HepG2 (cell line): Measurements from ENCODE around the gene AJUBA. TPM values are rescaled to one million over a fixed set of nuclear protein-coding genes. Genes with fewer than 3 reads are reported as not detected.
A peak's percentile ranks its signal among the peaks of the same experiment; 100 is the strongest.

Source experiments
- ADNP ChIP-seq: sonication (generic); formaldehyde crosslinking; IDR thresholded peaks from 2 replicates; pipeline ENCODE4 v1.4.0; 2020; ENCODE audit warnings: missing genetic modification reagents
- ATF1 ChIP-seq: IDR thresholded peaks from 2 replicates; pipeline ENCODE4 v1.6.1; 2016; ENCODE audit warnings: mild to moderate bottlenecking, control low read depth
- BCL6 ChIP-seq: IDR thresholded peaks from 2 replicates; pipeline ENCODE4 v1.6.1; 2016; ENCODE audit warnings: missing genetic modification reagents, missing compliant biosample characterization
- FUBP1 ChIP-seq: sonication (generic); formaldehyde crosslinking; IDR thresholded peaks from 2 replicates; pipeline ENCODE4 v1.5.1; 2020; ENCODE audit warnings: missing genetic modification reagents, mild to moderate bottlenecking, borderline replicate concordance
- GATAD2A ChIP-seq: IDR thresholded peaks from 2 replicates; pipeline ENCODE4 v1.6.1; 2016
- HINFP ChIP-seq: sonication (generic); formaldehyde crosslinking; IDR thresholded peaks from 2 replicates; pipeline ENCODE4 v1.4.0; 2020; ENCODE audit warnings: low read depth, mild to moderate bottlenecking, missing genetic modification reagents
- IKZF4 ChIP-seq: sonication (generic); formaldehyde crosslinking; IDR thresholded peaks from 2 replicates; pipeline ENCODE4 v1.5.1; 2020; ENCODE audit warnings: borderline replicate concordance, mild to moderate bottlenecking, low read depth, missing genetic modification reagents; ENCODE audit errors: not compliant biosample characterization
- NFIB ChIP-seq: sonication (generic); formaldehyde crosslinking; IDR thresholded peaks from 2 replicates; pipeline ENCODE4 v1.9.0; 2021; ENCODE audit warnings: missing genetic modification reagents, mild to moderate bottlenecking, borderline replicate concordance
- NRL ChIP-seq: sonication (generic); formaldehyde crosslinking; IDR thresholded peaks from 2 replicates; pipeline ENCODE4 v1.5.0; 2020; ENCODE audit warnings: missing genetic modification reagents, mild to moderate bottlenecking, moderate library complexity, borderline replicate concordance
- ONECUT2 ChIP-seq: sonication (generic); formaldehyde crosslinking; IDR thresholded peaks from 2 replicates; pipeline ENCODE4 v1.4.0; 2020; ENCODE audit warnings: missing genetic modification reagents
- PAX8 ChIP-seq: sonication (generic); formaldehyde crosslinking; IDR thresholded peaks from 2 replicates; pipeline ENCODE4 v1.8.0; 2022; ENCODE audit warnings: mild to moderate bottlenecking, missing genetic modification reagents, borderline replicate concordance
- SSRP1 ChIP-seq: IDR thresholded peaks from 2 replicates; pipeline ENCODE4 v1.6.1; 2016; ENCODE audit warnings: control low read depth
- THAP11 ChIP-seq: IDR thresholded peaks from 2 replicates; pipeline ENCODE4 v1.6.1; 2016; ENCODE audit warnings: missing biosample characterization, missing genetic modification reagents
- ZEB1 ChIP-seq: IDR thresholded peaks from 2 replicates; pipeline ENCODE4 v1.6.1; 2012; ENCODE audit warnings: mild to moderate bottlenecking, low read depth, inconsistent platforms; ENCODE audit not compliant: insufficient replicate concordance
- ZNF570 ChIP-seq: sonication (generic); formaldehyde crosslinking; IDR thresholded peaks from 2 replicates; pipeline ENCODE4 v1.4.0; 2020; ENCODE audit warnings: mild to moderate bottlenecking, missing genetic modification reagents, borderline replicate concordance
- ZNF572 ChIP-seq: sonication (generic); formaldehyde crosslinking; IDR thresholded peaks from 2 replicates; pipeline ENCODE4 v1.5.1; 2020; ENCODE audit warnings: mild to moderate bottlenecking, missing genetic modification reagents
- ZNF598 ChIP-seq: sonication (generic); formaldehyde crosslinking; IDR thresholded peaks from 2 replicates; pipeline ENCODE4 v1.5.1; 2020; ENCODE audit warnings: mild to moderate bottlenecking, missing genetic modification reagents, borderline replicate concordance
- ZSCAN20 ChIP-seq: sonication (generic); formaldehyde crosslinking; IDR thresholded peaks from 2 replicates; pipeline ENCODE4 v1.4.0; 2020; ENCODE audit warnings: missing genetic modification reagents, mild to moderate bottlenecking, borderline replicate concordance
- polyA plus RNA-seq, 8 experiments: library from polyadenylated mRNA; depleted of rRNA in 3 of 8; stranded (reverse) in 7 of 8; unstranded in 1 of 8; fragments of >200 nt; fragmentation: Illumina TruSeq in 4 of 8; extraction: Trizol in 4 of 8; gene quantifications; 2 replicates each; pipeline versions ENCODE4 v1.2.1 to v1.2.3, GENCODE V29; 2011 to 2016; ENCODE audit warnings: low read depth in 4 of 8, missing spikeins in 1 of 8, mixed read lengths in 1 of 8; ENCODE audit not compliant: insufficient read depth in 1 of 8
- total RNA-seq, 5 experiments: library from RNA; depleted of rRNA; stranded (reverse); fragments of >200 nt; fragmentation: Illumina TruSeq; extraction: Trizol; gene quantifications; 2 replicates each; pipeline ENCODE4 v1.2.3, GENCODE V29; 2016; ENCODE audit warnings: low read depth in 1 of 5
- TF ChIP-seq, protein P1 (sequence below): sonication (generic); formaldehyde crosslinking; IDR thresholded peaks from 2 replicates; pipeline ENCODE4 v1.4.0; 2020; ENCODE audit warnings: missing genetic modification reagents, borderline replicate concordance
- TF ChIP-seq, protein P2 (sequence below): sonication (generic); formaldehyde crosslinking; IDR thresholded peaks from 2 replicates; pipeline ENCODE4 v1.9.0; 2022; ENCODE audit warnings: low read depth, missing genetic modification reagents

AJUBA gene
- total and polyA plus RNA-seq, 2 of the 13 experiments (the other 11 are each of a cell fraction or from before 2014, with no cell fraction given), result 157 to 241 TPM

DNA sequence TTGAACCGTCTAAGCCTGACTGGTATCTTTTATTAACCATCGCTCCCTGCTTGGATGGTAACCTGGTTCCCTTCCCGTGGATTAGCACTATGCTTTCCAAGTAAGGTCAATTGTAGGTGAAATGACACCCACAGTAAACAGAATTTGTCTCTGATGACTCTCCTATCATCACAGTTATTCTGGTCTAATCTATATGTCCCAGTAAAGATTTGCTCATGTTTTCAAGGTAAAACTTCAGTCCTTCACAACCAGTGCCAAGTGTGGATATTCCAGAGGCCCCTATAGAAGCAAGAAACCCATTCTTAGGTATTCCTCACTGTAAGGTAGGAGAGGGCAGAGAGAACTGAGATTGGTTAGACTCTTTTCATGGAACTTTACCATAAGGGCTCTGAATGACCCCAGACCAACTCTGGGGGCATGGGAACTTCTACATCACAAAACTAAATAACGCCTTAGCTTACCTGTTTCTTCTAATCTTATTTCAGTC, 15.5 kb downstream of the AJUBA start (continued):
- TF ChIP-seq THAP11 (CRISPR knock-in tag), result no peak; the same call in 1 of the 2 replicates
- TF ChIP-seq GATAD2A (CRISPR knock-in tag), result no peak
- no peak for TF ChIP-seq ONECUT2 (CRISPR knock-in tag)
- TF ChIP-seq ZNF572 (CRISPR knock-in tag), result no peak
- no peak for TF ChIP-seq IKZF4 (CRISPR knock-in tag)
- TF ChIP-seq, protein P1, sequence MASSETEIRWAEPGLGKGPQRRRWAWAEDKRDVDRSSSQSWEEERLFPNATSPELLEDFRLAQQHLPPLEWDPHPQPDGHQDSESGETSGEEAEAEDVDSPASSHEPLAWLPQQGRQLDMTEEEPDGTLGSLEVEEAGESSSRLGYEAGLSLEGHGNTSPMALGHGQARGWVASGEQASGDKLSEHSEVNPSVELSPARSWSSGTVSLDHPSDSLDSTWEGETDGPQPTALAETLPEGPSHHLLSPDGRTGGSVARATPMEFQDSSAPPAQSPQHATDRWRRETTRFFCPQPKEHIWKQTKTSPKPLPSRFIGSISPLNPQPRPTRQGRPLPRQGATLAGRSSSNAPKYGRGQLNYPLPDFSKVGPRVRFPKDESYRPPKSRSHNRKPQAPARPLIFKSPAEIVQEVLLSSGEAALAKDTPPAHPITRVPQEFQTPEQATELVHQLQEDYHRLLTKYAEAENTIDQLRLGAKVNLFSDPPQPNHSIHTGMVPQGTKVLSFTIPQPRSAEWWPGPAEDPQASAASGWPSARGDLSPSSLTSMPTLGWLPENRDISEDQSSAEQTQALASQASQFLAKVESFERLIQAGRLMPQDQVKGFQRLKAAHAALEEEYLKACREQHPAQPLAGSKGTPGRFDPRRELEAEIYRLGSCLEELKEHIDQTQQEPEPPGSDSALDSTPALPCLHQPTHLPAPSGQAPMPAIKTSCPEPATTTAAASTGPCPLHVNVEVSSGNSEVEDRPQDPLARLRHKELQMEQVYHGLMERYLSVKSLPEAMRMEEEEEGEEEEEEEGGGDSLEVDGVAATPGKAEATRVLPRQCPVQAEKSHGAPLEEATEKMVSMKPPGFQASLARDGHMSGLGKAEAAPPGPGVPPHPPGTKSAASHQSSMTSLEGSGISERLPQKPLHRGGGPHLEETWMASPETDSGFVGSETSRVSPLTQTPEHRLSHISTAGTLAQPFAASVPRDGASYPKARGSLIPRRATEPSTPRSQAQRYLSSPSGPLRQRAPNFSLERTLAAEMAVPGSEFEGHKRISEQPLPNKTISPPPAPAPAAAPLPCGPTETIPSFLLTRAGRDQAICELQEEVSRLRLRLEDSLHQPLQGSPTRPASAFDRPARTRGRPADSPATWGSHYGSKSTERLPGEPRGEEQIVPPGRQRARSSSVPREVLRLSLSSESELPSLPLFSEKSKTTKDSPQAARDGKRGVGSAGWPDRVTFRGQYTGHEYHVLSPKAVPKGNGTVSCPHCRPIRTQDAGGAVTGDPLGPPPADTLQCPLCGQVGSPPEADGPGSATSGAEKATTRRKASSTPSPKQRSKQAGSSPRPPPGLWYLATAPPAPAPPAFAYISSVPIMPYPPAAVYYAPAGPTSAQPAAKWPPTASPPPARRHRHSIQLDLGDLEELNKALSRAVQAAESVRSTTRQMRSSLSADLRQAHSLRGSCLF, result no peak
- no peak for TF ChIP-seq ZNF598 (CRISPR knock-in tag)
- TF ChIP-seq HINFP (CRISPR knock-in tag), result no peak
- TF ChIP-seq BCL6 (CRISPR knock-in tag), result peak; percentile 67
- TF ChIP-seq, protein P2, sequence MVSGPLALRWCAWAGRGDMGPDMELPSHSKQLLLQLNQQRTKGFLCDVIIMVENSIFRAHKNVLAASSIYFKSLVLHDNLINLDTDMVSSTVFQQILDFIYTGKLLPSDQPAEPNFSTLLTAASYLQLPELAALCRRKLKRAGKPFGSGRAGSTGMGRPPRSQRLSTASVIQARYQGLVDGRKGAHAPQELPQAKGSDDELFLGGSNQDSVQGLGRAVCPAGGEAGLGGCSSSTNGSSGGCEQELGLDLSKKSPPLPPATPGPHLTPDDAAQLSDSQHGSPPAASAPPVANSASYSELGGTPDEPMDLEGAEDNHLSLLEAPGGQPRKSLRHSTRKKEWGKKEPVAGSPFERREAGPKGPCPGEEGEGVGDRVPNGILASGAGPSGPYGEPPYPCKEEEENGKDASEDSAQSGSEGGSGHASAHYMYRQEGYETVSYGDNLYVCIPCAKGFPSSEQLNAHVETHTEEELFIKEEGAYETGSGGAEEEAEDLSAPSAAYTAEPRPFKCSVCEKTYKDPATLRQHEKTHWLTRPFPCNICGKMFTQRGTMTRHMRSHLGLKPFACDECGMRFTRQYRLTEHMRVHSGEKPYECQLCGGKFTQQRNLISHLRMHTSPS (CRISPR knock-in tag), result no peak
- TF ChIP-seq NFIB (CRISPR knock-in tag), result no peak
- TF ChIP-seq ZNF570, result no peak
- TF ChIP-seq NRL (CRISPR knock-in tag), result no peak
- TF ChIP-seq ZEB1, result no peak
- TF ChIP-seq FUBP1 (CRISPR knock-in tag), result 0 out of 2 replicates have a peak, but pooled peaks have one; percentile 20
- no peak for TF ChIP-seq ADNP (CRISPR knock-in tag)
- 0 out of 2 replicates have a peak, but pooled peaks have one; percentile 5 for TF ChIP-seq SSRP1 (CRISPR knock-in tag)
- no peak for TF ChIP-seq PAX8 (CRISPR knock-in tag)
- no peak for TF ChIP-seq ZSCAN20 (CRISPR knock-in tag)
- TF ChIP-seq ATF1, result no peak
